ENCODE data around the gene LRPPRC. TPM values are rescaled to one million over a fixed set of nuclear protein-coding genes. Genes with fewer than 3 reads are reported as not detected.

Gene LRPPRC
- total and polyA plus RNA-seq, 10 of the 15 experiments (the other 5 are each of a cell fraction or from before 2014, with no cell fraction given), result 34.1 to 152 (median 97.0) TPM

- Histone ChIP-seq H3K79me2 (ENCODE audit: control insufficient read depth, insufficient read depth, low read length) (peaks cover 23% of the 10 kb centered on the region), H3K27me3 (replicated peaks in 1 of 2; ENCODE audit: control insufficient read depth in 2 of 2, insufficient read depth in 2 of 2, low read length in 1 of 2) (no peaks in the 10 kb centered on the region), H3K27ac (ENCODE audit: control insufficient read depth, insufficient read depth) (no peak overlapping the region), H3K9me3 (replicated peaks; ENCODE audit: control insufficient read depth, insufficient read depth, low read length) (no peaks in the 10 kb centered on the region), H3K9ac (ENCODE audit: control insufficient read depth, insufficient read depth, low read length) (no peak overlapping the region), H4K20me1 (ENCODE audit: control insufficient read depth, insufficient read depth) (no peaks in the 10 kb centered on the region), H3K4me2 (ENCODE audit: control insufficient read depth, insufficient read depth) (no peak overlapping the region), H3K36me3 (ENCODE audit: control insufficient read depth in 2 of 2, insufficient read depth in 2 of 2, low read length in 1 of 2) (peaks cover 0 to 13% of the 10 kb centered on the region in 2 experiments; a peak in 2 of 4 replicates), H3K4me3 (no peak overlapping the region), H2AFZ (ENCODE audit: control insufficient read depth, low read depth, low read length) (no peak overlapping the region), H3K4me1 (ENCODE audit: control insufficient read depth, insufficient read depth, low read length) (no peaks in the 10 kb centered on the region)
- BruUV-seq (replicated peaks), result no TSS peak
- in situ Hi-C loops (cut with MboI), result no loop called here
- CTCF ChIA-PET, result interaction anchor here (0.6 to 1.5 kb wide), 4 partner anchors 14 to 262 kb away, joined by 3 to 4 read pairs (median 4); no protein-coding TSS in a partner anchor
- no peak for ATAC-seq
- SMC1A ChIA-PET (ENCODE audit: uncharacterized antibody, unreplicated experiment), result no interaction called here
- TF ChIP-seq GABPA (IDR thresholded peaks at IDR 0.05; ENCODE audit: low read depth) (no peak), SRF (IDR thresholded peaks at IDR 0.05; ENCODE audit: low read depth in 2 of 2, low read length in 2 of 2) (no peak), BCL3 (IDR thresholded peaks at IDR 0.05; ENCODE audit: borderline replicate concordance, insufficient read depth, low read depth, low read length, poor library complexity, severe bottlenecking) (no peak), IKZF2 (IDR thresholded peaks at IDR 0.05) (no peak), MYC (IDR thresholded peaks at IDR 0.05; ENCODE audit: insufficient read depth, insufficient read length, insufficient replicate concordance, low read length, severe bottlenecking) (no peak), EGR1 (IDR thresholded peaks at IDR 0.05; ENCODE audit: borderline replicate concordance in 1 of 2, low read depth in 2 of 2, low read length in 2 of 2) (no peak), DPF2 (IDR thresholded peaks at IDR 0.05) (no peak), EP300 (IDR thresholded peaks at IDR 0.05; ENCODE audit: borderline replicate concordance in 1 of 2, control insufficient read depth in 1 of 2, low read depth in 2 of 2, low read length in 2 of 2) (no peak), SP1 (IDR thresholded peaks at IDR 0.05; ENCODE audit: low read depth, low read length) (no peak), SMAD1 (IDR thresholded peaks at IDR 0.05; ENCODE audit: low read depth, partially characterized antibody) (no peak), FOXK2 (IDR thresholded peaks at IDR 0.05) (no peak), CREM (IDR thresholded peaks at IDR 0.05; ENCODE audit: low read depth) (no peak)
- TF ChIP-seq, protein P1, sequence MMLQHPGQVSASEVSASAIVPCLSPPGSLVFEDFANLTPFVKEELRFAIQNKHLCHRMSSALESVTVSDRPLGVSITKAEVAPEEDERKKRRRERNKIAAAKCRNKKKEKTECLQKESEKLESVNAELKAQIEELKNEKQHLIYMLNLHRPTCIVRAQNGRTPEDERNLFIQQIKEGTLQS (IDR thresholded peaks at IDR 0.05; ENCODE audit: borderline replicate concordance, extremely low read depth, low read depth, low read length), result no peak
- TF ChIP-seq, protein P2, sequence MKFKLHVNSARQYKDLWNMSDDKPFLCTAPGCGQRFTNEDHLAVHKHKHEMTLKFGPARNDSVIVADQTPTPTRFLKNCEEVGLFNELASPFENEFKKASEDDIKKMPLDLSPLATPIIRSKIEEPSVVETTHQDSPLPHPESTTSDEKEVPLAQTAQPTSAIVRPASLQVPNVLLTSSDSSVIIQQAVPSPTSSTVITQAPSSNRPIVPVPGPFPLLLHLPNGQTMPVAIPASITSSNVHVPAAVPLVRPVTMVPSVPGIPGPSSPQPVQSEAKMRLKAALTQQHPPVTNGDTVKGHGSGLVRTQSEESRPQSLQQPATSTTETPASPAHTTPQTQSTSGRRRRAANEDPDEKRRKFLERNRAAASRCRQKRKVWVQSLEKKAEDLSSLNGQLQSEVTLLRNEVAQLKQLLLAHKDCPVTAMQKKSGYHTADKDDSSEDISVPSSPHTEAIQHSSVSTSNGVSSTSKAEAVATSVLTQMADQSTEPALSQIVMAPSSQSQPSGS (IDR thresholded peaks at IDR 0.05; ENCODE audit: low read length), result no peak
- TF ChIP-seq, protein P3, sequence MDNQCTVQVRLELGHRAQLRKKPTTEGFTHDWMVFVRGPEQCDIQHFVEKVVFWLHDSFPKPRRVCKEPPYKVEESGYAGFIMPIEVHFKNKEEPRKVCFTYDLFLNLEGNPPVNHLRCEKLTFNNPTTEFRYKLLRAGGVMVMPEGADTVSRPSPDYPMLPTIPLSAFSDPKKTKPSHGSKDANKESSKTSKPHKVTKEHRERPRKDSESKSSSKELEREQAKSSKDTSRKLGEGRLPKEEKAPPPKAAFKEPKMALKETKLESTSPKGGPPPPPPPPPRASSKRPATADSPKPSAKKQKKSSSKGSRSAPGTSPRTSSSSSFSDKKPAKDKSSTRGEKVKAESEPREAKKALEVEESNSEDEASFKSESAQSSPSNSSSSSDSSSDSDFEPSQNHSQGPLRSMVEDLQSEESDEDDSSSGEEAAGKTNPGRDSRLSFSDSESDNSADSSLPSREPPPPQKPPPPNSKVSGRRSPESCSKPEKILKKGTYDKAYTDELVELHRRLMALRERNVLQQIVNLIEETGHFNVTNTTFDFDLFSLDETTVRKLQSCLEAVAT (IDR thresholded peaks at IDR 0.05), result no peak
- POLR2A ChIA-PET, result no interaction called here
- intact Hi-C loops (cut with micrococcal nuclease; ENCODE audit: unreplicated experiment), result no loop called here
- WGBS (ENCODE audit: insufficient coverage, insufficient replicate concordance, low lambda C conversion rate, missing lambda C conversion rate), result 50% methylated on average over 2 of the region's 2 CpGs
- RAD21 ChIA-PET (ENCODE audit: unreplicated experiment), result no interaction called here
- FAIRE-seq, result no peak
- DNase-seq (ENCODE audit: low read depth, low spot score), result no peak
Observed at GRCh38 chr2:43980902-43981301, 14.9 kb downstream of the LRPPRC start.
